Measurements from ENCODE around the gene PSMA3.

Gene PSMA3

DNA sequence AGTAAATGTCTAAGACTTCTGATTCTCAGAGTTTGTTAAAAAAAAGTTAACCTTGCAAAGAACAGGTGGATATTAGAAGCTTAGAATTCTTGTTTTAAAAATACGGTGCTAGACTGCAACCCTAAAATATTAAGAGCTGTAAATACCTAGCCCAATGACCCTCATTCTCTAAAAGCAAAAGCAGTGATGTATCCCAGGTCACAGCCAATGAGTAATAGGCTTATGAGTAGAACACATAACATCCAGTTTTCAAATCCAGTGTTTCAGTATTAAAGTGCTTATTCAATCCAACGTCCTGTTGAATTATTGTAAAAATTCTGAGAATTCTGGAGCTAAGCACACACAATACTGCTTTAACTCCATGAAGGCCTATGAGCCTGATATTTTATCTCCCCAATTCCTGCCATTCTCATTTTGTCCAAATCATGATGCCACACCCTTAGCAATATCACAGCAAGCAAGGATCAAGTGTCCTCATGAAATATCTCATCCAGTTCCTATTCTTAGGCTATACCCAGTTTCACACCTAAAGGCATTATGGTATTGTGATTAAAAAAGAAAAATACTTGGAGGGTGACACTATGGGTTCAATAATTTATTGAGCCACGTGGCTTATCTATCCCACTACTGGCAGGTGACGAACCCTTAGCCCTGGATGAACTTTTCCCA, 38.4 kb downstream of the PSMA3 start:
- TF ChIP-seq, protein P1, sequence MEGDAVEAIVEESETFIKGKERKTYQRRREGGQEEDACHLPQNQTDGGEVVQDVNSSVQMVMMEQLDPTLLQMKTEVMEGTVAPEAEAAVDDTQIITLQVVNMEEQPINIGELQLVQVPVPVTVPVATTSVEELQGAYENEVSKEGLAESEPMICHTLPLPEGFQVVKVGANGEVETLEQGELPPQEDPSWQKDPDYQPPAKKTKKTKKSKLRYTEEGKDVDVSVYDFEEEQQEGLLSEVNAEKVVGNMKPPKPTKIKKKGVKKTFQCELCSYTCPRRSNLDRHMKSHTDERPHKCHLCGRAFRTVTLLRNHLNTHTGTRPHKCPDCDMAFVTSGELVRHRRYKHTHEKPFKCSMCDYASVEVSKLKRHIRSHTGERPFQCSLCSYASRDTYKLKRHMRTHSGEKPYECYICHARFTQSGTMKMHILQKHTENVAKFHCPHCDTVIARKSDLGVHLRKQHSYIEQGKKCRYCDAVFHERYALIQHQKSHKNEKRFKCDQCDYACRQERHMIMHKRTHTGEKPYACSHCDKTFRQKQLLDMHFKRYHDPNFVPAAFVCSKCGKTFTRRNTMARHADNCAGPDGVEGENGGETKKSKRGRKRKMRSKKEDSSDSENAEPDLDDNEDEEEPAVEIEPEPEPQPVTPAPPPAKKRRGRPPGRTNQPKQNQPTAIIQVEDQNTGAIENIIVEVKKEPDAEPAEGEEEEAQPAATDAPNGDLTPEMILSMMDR (IDR thresholded peaks at IDR 0.05; ENCODE audit: low read depth, low read length), result no peak
- TF ChIP-seq POLR2A (IDR thresholded peaks at IDR 0.05; ENCODE audit: extremely low read depth, insufficient read length) (no peak), MYC (IDR thresholded peaks at IDR 0.05; ENCODE audit: low read depth, low read length) (no peak)
- TF ChIP-seq, protein P2, sequence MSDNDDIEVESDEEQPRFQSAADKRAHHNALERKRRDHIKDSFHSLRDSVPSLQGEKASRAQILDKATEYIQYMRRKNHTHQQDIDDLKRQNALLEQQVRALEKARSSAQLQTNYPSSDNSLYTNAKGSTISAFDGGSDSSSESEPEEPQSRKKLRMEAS (IDR thresholded peaks at IDR 0.05; ENCODE audit: low read depth, low read length), result no peak
- DNase-seq (ENCODE audit: low read depth), result no peak
- no peak overlapping the region for H3K4me3 ChIP-seq (ENCODE audit: low read depth, low read length)

DNA sequence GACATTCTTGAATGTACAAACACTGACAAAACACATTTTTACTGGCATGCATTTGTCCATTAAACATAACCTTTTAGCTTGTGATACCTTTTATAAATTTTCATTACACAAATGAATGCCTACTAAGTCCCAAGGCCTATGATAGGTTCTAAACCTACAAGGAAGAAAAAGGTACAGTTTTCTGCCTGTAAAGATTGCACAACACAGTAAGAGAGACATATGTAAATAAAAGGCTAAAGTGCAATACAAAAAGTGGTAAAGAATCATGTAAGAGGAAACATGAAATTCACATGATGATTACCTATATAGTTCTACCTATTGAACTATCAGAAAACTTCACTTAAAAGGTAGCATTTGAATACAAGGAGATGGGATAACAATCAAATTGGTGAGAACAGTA, 39.1 kb downstream of the PSMA3 start:
- TF ChIP-seq POLR2A (IDR thresholded peaks at IDR 0.05; ENCODE audit: extremely low read depth, insufficient read length) (no peak), MYC (IDR thresholded peaks at IDR 0.05; ENCODE audit: low read depth, low read length) (no peak)
- TF ChIP-seq, protein P2 (IDR thresholded peaks at IDR 0.05; ENCODE audit: low read depth, low read length), result no peak
- TF ChIP-seq, protein P1 (IDR thresholded peaks at IDR 0.05; ENCODE audit: low read depth, low read length), result no peak
- no peak for DNase-seq (ENCODE audit: low read depth)
- H3K4me3 ChIP-seq (ENCODE audit: low read depth, low read length), result no peak overlapping the region

DNA sequence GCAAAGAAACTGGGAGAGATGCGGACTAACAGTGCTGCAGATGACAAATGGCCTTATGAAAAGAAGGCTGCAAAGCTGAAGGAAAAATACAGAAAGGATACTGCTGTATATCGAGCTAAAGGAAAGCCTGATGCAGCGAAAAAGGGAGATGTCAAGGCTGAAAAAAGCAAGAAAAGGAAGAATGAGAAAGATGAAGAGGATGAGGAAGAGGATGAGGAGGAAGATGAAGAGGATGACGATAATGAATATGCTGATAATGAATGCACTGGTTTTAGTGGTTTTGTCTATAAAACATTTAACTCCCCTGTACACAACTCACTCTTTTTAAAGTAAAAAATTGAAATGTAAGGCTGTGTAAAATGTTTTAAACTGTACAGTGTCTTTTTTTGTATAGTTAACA, 40.5 kb downstream of the PSMA3 start:
- no peak for DNase-seq (ENCODE audit: low read depth)
- TF ChIP-seq, protein P2 (IDR thresholded peaks at IDR 0.05; ENCODE audit: low read depth, low read length), result no peak
- TF ChIP-seq, protein P1 (IDR thresholded peaks at IDR 0.05; ENCODE audit: low read depth, low read length), result no peak
- TF ChIP-seq MYC (IDR thresholded peaks at IDR 0.05; ENCODE audit: low read depth, low read length) (no peak), POLR2A (IDR thresholded peaks at IDR 0.05; ENCODE audit: extremely low read depth, insufficient read length) (no peak)
- H3K4me3 ChIP-seq (ENCODE audit: low read depth, low read length), result no peak overlapping the region

DNA sequence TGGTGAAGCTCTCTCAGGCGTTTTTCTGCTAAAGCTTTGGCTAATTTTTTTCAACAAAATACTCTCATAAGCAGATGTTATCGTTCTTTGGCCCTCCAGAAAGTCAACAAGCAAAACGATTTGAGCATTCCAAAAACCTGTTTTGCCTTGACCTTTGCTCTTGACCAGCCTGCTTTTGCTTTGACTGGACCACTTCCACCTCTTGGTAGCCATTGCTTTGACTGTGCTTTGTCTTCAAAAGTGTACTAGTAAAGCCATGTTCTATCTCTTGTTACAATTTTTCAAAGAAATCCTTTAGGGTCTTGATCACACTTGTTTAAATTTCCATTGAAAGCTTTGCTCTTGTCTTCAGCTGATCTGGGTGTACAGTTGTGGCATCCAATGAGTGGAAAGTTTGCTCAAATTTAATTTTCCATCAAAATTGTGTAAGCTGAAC, 43.0 kb downstream of the PSMA3 start:
- TF ChIP-seq, protein P1 (IDR thresholded peaks at IDR 0.05; ENCODE audit: low read depth, low read length), result no peak
- TF ChIP-seq POLR2A (IDR thresholded peaks at IDR 0.05; ENCODE audit: extremely low read depth, insufficient read length) (no peak), MYC (IDR thresholded peaks at IDR 0.05; ENCODE audit: low read depth, low read length) (no peak)
- H3K4me3 ChIP-seq (ENCODE audit: low read depth, low read length), result no peak overlapping the region
- DNase-seq (ENCODE audit: low read depth), result no peak

DNA sequence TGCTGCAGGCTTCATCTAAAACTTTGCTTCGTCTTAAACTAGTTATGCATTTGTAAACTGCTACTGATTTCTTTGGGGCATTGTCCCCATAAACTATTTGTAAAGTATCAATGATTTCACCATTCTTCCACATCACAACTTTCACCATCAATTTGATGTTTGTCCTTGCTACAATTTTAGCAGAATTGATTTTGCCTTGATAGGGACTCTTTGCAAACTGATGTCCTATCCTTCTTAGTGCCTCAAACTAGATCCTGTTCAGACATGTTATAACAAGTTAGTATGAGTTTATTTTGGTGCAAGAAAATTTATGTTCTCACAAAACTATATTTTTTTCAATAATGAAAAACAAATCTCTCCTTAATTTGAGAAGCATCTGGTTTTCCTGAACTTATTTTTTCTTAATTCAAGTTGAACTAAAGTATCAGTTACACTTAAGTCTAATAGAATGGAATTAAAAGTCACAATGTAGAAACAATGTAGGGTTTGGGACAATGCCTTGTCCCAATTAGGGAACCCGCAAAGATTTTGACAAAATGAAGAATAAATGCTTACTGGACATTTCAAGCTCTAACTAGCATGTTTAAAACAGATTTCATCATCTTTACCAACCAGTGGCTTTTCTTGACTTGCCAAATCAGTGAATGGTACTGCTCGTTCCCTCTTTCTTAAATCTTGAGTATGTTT, 43.6 kb downstream of the PSMA3 start:
- H3K4me3 ChIP-seq (ENCODE audit: low read depth, low read length), result no peak overlapping the region
- no peak for DNase-seq (ENCODE audit: low read depth)
- TF ChIP-seq, protein P1 (IDR thresholded peaks at IDR 0.05; ENCODE audit: low read depth, low read length), result no peak
- no peak for TF ChIP-seq POLR2A (IDR thresholded peaks at IDR 0.05; ENCODE audit: extremely low read depth, insufficient read length)
